GM12891 (cell line): ENCODE results near the gene LRRC71.
"Not testable (repeated sequence)": the region's sequence is repeated elsewhere in the genome, so short reads cannot be mapped to it uniquely, and the experiment has no call there.

Source experiments
- POLR2A ChIP-seq: IDR thresholded peaks from 2 replicates; pipeline ENCODE4 v1.6.1; 2011; ENCODE audit warnings: low read depth, low read length, control low read depth
- SPI1 ChIP-seq: IDR thresholded peaks from 2 replicates; pipeline ENCODE4 v1.6.1; 2011; ENCODE audit warnings: low read depth, low read length, control low read depth

- TF ChIP-seq POLR2A, SPI1: not testable (repeated sequence)
Measured at GRCh38 chr1:156926695-156927094, 6.3 kb downstream of the LRRC71 start.
